ENCODE measurements around the gene TMEM35B.

Gene TMEM35B

DNA sequence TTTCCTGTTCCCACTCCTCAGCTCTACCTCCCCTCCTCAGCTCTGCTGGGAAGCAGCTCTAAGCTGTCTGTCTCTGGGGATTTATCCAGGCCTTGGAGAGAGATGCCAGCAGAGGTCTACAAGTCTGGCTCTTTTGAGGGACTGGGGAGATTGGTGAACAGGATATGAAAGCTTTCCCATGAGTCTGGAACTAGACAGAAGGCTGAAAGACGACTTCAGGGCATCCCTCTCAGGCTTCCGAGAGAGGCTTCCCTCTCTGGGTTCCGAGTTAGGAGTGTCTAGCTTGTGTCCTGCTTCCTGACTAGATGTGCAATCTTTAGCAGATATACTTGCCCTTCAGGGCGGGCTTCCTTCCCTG lies 733 bp downstream of the TMEM35B start:
- FAIRE-seq: peak; percentile 16
- DNase-seq (ENCODE audit: insufficient read length, low spot score): no peak
- TF ChIP-seq, protein P1, sequence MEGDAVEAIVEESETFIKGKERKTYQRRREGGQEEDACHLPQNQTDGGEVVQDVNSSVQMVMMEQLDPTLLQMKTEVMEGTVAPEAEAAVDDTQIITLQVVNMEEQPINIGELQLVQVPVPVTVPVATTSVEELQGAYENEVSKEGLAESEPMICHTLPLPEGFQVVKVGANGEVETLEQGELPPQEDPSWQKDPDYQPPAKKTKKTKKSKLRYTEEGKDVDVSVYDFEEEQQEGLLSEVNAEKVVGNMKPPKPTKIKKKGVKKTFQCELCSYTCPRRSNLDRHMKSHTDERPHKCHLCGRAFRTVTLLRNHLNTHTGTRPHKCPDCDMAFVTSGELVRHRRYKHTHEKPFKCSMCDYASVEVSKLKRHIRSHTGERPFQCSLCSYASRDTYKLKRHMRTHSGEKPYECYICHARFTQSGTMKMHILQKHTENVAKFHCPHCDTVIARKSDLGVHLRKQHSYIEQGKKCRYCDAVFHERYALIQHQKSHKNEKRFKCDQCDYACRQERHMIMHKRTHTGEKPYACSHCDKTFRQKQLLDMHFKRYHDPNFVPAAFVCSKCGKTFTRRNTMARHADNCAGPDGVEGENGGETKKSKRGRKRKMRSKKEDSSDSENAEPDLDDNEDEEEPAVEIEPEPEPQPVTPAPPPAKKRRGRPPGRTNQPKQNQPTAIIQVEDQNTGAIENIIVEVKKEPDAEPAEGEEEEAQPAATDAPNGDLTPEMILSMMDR (IDR thresholded peaks at IDR 0.05; ENCODE audit: insufficient read depth, missing control alignments): no peak

DNA sequence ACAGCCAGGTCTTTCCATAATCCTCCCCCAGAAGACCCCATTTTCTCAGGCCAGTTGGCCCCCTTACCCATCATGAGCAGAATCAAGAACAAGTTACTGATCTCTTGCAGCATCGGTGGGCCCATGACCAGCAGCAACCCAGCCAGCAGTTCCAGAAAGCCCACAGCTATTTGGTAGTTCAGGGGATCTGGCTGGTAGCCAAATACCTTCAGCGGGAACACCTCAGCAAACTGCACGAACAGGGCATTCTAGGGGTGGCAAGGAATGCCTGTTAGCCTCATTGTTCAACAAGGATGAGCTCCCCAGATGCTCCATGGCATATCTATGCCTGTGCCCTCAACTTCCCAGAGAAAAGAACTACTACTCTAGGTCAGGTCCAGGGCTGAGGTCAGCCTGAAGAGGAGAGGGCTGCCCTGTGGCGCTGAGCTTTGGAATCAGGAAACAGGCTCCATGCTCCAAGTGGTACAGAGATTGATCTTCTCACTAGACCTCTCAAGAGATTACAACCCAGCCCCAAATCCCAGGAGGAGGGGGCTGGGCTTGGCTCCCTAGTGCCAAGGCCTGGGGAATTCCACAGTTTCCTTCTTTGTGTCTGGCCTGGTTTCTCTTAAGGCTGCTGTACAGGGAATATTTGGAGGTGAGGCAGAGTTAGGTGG lies 1.3 kb downstream of the TMEM35B start:
- DNase-seq (ENCODE audit: insufficient read length, low spot score) (no peak), FAIRE-seq (no peak)
- TF ChIP-seq, protein P1 (IDR thresholded peaks at IDR 0.05; ENCODE audit: insufficient read depth, missing control alignments): no peak

DNA sequence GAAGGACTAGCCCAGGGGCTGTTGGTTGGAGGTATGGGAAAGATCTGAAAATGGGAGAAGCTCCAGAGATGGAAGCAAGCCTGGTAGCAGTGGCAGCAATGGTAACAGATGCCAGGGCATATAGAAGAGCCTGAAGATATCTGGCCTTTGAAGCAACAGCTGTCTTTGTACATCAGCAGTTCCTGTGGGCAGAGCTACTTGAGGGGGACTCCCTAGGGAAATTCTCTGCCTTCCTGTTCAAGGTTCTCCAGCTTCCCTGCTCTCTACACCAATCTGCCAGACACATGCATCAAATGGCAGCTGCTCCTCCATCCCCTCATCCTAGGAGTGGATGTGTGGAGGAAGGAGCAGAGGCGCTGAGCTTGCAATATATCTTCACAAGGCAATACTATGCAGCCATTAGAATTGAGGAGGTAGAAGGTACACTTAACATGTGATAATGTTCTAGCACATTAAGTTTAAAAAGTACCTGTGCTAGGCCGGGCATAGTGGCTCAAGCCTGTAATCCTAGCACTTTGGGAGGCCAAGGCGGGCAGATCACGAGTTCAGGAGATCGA lies 2.2 kb downstream of the TMEM35B start:
- no peak for FAIRE-seq
- TF ChIP-seq, protein P1 (IDR thresholded peaks at IDR 0.05; ENCODE audit: insufficient read depth, missing control alignments): no peak
- DNase-seq (ENCODE audit: insufficient read length, low spot score): no peak

DNA sequence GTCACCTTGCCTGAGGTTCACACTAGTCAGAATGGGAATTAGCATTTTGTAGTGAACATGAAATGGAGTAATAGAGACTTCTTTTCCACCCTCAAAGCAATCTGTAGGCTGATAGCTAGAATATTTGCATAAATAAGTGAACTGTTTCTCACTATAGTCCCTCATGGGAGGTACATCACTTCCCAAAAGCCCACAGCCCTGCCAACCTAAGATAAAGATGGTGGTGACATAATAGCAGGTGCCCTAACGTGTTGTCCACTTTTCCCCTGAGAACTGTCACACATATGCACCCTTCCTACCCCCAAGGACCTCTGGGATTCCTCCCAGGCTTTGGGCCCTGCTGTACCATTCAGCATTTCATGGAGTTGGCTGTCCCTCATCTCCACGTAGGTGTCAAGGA lies 4.4 kb downstream of the TMEM35B start:
- no peak for DNase-seq (ENCODE audit: insufficient read length, low spot score)
- TF ChIP-seq, protein P1 (IDR thresholded peaks at IDR 0.05; ENCODE audit: insufficient read depth, missing control alignments): no peak
- no peak for FAIRE-seq

- DNase-seq (ENCODE audit: insufficient read length, low spot score): no peak
- FAIRE-seq: no peak
- TF ChIP-seq, protein P1 (IDR thresholded peaks at IDR 0.05; ENCODE audit: insufficient read depth, missing control alignments): no peak
These were observed 6.2 kb downstream of the TMEM35B start for GRCh38 chr1:34978921-34979320.

GRCh38 chr1:34977858-34978257 lies 7.3 kb downstream of the TMEM35B start:
- DNase-seq (ENCODE audit: insufficient read length, low spot score) (no peak), FAIRE-seq (no peak)
- TF ChIP-seq, protein P1 (IDR thresholded peaks at IDR 0.05; ENCODE audit: insufficient read depth, missing control alignments): no peak

- DNase-seq (ENCODE audit: insufficient read length, low spot score) (no peak), FAIRE-seq (no peak)
- TF ChIP-seq, protein P1 (IDR thresholded peaks at IDR 0.05; ENCODE audit: insufficient read depth, missing control alignments): no peak
These were observed 8.0 kb downstream of the TMEM35B start for GRCh38 chr1:34977210-34977471.

Measured in D721Med (cell line).